NCI-H2107 (cell line): Measurements from ENCODE around the gene POMT1.
"Not testable (repeated sequence)": the region's sequence is repeated elsewhere in the genome, so short reads cannot be mapped to it uniquely, and the experiment has no call there.

Experiments
- DNase-seq: peaks from one replicate; lab custom pipeline; 2025; lab: John Stamatoyannopoulos, UW

The POMT1 gene

DNA sequence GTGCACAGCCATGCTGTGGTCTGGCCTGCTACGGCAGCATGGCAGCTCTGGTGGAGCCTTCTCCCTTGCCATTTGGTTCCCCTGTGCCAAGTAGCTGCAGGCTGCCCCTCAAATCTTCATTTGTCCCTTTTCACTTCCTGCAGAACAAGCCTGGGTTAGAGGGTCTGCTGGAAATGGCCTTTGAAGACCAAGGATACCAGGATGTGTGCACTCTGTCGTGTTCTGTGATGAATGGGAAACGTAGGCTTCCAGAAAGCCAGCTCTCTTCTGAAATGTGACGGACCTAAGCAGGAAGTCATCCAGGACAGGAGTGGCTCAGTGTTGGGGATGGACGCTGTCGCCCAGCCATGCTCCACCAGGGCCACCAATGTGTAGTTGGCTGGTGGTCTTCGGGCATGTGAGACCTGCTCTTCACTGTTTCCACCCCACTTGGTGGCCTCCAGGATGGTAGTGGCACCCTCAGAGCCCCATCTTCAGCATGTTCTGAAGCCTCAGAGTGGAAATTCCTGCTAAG is 3.4 kb upstream of the POMT1 start:
- no peak for DNase-seq

DNA sequence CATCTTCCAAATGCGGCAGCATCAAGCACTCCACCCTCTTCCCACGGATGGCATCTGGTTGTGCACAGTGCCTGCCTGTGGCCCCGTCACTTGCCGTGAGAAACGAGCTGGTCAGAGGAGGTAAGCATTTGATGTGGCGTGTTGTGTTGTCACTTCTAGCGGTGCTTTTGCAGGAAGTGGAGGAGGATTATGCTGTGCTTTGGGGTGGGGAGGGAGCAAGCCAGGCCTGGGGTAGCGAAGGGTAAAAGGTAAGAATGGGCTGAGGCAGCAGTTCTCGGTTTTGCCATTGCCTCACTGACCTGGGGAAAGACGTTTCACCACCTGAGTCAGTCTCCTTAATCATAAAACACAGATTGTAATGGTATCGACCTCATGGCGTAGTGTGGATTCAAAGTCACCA is 2.3 kb upstream of the POMT1 start:
- no peak for DNase-seq

GRCh38 chr9:131500939-131501541 is 1.7 kb upstream of the POMT1 start:
- no peak for DNase-seq

DNA sequence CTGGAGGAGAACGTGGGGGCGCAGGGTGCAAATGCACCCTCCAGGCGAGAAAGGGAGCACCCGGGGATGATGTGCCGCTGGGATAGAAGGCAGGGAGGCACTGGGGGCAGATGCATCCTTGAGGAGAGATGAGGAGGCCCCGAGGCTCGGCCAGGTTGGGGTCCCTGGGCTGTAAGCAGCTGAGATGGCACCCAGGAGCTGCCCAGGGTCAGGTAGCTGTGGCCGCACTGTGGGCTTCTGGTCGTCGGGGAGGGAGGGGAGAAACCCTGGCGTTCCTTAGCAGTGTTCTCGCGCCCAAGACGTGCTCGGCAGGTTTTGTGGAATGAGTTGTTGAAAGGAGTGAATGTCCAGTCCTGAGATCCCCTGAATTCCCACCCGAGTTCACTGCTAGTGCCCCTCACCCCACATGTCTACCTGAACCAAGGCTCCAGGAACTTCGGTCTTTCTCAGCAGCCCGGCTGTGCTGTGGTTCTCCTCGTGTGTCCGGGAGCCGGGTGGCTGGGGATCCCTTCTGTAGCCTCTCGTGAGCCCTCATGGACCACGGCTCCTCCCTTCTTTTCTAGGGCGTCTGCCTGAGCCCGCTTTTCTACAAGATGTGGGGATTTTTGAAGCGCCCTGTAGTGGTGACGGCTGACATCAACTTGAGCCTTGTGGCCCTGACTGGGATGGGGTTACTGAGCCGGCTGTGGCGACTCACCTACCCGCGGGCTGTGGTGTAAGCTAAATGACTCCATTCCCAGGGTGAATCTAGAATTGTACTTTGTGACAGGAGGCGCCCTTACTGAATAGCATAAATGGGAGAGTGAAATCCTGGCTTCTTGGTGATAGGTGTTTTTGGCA is 1.1 kb downstream of the POMT1 start:
- no peak for DNase-seq

DNA sequence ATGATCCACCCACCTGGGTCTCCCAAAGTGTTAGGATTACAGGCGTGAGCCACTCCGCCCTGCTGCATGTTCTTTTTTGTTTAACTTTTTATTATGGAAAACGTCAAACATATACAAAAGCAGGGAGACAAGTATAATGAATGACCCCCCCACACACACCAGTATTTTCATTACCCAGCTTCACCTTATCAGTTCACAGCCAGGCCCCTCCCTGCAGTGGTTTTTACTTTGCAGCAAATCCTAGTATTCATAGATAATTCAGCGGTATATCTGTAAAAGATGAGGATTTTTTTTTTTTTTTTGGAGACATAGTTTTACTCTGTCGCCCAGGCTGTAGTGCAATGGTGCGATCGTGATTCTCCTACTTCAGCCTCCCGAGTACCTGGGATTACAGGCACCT is 2.3 kb downstream of the POMT1 start:
- DNase-seq: no peak

DNA sequence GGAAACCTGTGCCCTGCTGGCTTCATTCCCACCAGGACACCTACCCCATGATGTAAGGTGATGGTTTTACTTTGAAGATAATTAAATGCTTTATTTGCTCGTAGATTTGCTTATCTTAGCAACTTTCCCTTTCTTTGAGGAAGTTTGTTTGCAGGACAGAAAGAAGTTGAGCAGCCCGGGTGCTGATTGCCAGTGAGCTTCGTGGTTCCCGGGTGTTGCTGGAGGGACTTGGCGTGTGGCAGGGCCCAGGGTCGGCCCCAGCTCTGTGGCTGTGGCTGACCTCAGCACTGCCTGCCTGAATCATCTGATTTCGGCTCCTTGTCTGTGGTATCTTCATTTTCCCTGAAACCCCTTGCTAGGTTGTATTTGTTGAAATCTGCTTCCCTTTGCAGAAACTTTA is 8.7 kb downstream of the POMT1 start:
- DNase-seq: no peak

- no peak for DNase-seq
Measured at GRCh38 chr9:131511880-131512279, 9.2 kb downstream of the POMT1 start.

DNA sequence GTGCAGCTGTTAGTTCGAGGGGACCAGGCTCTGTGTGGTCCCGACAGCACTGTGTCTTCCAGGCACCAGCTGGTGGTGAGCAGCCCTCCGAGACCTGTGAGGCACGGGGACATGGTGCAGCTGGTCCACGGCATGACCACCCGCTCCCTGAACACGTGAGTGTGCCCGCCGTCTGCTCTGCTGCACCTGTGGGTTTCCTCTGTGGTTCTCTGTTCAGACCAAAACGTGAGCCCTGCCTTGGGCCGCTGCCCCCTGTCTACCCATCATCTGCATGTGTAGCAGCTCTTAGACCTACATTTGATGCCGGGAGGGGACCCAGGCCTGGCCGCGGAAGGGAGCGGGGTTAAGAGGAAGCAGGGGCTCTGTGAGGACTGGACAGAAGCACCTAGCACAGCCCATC is 10.5 kb downstream of the POMT1 start:
- DNase-seq: no peak

DNA sequence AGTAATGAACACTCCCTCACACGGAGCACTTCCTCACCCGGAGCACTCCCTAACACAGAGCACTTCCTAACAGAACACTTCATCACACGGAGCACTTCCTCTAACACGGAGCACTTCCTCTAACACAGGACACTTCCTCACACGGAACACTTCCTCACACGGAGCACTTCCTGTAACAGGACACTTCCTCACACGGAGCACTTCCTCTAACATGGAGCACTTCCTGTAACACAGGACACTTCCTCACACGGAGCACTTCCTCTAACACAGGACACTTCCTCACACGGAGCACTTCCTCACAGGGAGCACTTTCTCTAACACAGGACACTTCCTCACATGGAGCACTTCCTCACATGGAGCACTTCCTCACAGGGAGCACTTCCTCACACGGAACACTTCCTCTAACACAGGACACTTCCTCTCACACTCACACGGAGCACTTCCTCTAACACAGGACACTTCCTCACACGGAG is 12.9 kb downstream of the POMT1 start:
- DNase-seq: not testable (repeated sequence)

- DNase-seq: no peak
Measured at GRCh38 chr9:131516100-131516499, 13.4 kb downstream of the POMT1 start.

DNA sequence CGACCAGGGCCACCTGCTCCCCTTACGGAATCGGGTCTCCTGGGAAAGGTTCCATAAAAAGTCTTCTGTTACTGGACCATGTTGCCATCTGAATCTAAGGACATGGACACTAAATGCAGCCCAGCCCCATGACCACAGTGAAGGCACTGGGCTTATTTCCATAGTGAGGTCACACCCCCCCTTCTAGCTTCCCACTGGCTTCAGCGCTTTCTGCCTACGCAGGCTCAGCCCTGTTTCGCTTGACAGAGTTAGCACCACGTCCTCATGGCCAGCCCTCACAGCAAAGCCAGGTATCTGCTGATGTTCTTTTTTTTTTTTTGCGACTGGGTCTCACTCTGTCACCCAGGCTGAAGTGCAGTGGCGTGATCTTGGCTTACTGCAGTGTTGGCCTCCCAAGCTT is 14.2 kb downstream of the POMT1 start:
- DNase-seq: no peak

DNA sequence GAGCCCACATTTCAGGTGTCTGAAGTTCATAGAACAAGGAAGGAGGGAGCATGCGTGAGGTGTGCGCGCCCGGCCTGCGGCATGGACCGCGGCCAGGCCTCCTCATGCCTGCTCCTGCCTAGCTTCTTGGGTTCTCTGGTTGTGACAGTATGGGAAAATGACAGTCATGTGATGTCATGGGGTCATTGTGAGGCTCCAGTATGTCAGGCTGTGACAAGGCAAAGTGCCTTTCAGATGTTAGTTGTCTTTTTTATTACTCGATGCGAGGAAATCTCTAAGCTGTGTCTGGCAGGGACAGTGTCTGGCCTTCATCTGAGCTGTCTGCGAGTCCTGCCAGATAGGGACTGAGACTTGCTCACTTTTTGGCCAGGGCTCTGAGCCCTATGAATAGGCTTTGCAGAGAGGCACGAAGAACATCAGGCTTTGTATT is 15.1 kb downstream of the POMT1 start:
- DNase-seq: no peak

- no peak for DNase-seq
Measured at GRCh38 chr9:131518553-131518952, 15.8 kb downstream of the POMT1 start.

- DNase-seq: no peak
Measured at GRCh38 chr9:131520503-131520902, 17.8 kb downstream of the POMT1 start.

DNA sequence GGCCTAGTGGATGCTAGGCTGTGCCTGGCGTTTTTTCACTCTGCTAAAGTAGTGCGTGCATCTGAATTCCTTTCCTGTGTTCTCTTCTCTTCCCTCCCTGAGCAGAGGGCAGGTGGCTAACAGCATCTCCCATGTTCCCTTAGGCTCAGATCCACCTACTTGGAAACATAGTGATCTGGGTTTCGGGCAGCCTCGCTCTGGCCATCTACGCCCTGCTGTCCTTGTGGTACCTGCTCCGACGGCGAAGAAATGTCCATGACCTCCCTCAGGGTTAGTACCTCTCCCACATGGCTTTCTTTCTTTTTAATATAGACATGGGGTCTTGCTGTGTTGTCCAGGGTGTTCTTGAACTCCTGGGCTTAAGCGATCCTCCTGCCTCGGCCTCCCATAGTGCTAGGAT is 18.5 kb downstream of the POMT1 start:
- no peak for DNase-seq

DNA sequence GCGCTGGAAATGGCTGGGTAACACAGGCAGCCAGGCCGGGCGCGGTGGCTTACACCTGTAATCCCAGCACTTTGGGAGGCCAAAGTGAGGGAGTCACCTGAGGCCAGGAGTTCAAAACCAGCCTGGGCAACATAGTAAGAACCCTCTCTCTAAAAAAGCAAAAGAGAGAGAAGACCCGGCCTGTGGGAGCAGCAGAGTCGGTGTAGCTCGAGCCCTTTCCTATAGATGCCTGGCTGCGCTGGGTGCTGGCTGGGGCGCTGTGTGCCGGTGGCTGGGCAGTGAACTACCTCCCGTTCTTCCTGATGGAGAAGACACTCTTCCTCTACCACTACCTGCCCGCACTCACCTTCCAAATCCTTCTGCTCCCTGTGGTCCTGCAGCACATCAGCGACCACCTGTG is 19.1 kb downstream of the POMT1 start:
- DNase-seq: no peak

- DNase-seq: no peak
Measured at GRCh38 chr9:131522257-131523085, 19.8 kb downstream of the POMT1 start.

DNA sequence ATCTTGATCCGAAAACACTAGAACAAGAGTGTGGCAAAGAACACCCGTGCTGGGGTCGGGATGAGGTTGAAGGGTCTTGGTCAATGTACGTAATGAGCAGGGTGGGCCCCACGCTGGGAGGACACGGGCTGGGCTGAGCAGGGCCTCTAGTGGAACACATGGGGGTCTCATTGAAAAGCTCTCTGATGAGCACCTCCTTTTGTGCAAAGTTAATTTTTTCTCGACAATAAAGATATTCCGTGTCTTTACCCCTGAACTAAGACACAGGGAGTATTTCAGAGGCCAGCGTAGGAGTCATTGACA is 20.3 kb downstream of the POMT1 start:
- no peak for DNase-seq

DNA sequence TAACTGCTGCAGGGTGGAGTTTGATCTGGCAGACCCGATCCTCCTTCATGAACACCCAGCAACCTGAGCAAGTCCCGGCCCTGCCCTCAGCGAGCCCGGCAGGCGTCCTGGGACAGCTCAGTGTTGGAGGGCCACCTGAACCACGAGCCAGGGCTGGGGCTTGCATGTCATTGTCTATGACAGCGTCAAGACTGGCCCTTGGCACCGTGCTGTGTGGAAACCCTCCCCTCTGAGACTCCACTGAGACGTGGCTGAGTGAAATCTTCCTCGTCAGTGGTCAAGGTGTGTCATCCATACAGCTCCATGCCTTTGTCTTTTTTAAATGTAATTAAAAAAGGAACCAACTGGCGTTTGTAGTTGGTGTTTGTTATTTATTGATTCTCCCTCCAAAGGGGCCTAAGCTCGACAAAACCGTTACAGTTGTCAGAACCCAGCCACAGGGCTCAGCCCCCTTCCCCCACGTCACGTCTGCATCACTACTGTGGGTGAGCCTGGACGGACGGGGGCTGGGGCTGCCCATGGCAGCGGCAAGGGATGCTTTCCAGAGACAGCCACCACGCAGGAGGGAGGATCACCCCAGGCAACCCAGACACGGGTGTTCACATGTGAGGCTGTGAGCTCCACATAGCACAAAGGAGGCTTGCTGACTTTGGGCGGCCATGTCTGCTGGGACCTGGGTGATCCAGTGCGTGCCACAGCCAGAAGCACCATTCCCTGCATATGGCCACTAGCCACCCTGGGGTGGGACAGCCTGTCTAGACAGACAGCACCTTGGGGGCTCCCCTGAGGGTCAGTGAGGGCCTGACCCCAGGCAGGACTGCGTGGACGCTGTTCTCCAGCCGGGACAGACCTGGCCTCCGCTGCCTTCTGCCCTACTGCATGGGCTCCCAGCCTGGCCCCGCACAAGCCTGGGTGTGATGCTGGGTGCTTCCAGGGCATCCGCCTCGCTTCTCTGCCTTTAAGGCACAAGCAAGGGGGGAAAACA is 21.0 kb downstream of the POMT1 start:
- no peak for DNase-seq

DNA sequence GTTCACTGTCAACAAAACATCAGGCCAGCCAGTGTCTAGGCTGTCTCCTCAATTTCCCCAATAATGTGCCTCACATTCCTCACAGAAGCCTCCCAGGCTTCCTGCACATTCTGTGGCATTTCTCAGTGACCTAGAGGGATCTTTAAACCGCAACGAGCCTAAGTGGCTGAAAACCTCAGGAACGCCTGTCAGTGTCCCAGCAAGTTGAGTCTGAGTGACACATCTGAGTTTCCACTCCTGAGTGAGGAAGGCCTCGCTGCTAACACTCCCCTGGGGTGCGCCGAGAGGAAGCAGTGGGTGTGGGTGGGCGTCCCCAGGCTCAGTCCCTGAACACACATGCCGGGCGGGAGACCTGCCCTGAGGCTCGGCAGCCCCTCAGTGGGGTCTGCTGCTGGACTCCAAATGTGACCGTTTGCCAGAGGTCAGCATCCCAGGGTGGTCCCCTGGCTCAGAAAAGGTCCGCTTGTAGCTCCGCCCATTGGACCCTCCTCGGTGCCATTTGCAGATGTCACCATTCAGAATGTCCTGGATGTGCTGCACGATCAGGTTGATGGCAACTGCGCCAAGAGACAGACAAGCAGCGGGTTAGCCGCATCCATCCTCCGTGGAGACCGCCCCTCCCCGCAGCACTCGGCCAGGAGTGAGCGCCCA is 22.1 kb downstream of the POMT1 start:
- no peak for DNase-seq
